ENCODE data around the gene ECM1.

The ECM1 gene

DNA sequence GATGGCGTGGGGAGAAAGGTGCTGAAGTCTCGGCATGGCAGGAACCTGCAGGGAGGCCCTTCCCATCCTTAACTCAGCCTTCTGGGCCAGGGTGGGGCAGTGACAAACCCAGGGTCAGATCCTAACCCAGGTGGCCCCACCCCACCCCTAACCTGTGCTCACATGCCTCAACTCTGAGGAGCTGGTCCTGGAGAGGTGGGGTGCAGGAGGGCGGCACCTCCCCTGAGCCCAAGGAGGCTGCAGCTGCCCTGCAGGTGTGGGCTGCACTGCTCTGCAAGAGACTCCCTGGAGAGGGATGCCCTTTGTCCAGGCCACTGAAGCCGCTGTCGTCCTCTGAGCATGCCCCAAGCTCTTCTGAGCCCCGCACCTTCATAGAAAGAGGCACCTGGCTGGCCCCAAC lies 26.1 kb downstream of the ECM1 start:
- TF ChIP-seq, protein P1, sequence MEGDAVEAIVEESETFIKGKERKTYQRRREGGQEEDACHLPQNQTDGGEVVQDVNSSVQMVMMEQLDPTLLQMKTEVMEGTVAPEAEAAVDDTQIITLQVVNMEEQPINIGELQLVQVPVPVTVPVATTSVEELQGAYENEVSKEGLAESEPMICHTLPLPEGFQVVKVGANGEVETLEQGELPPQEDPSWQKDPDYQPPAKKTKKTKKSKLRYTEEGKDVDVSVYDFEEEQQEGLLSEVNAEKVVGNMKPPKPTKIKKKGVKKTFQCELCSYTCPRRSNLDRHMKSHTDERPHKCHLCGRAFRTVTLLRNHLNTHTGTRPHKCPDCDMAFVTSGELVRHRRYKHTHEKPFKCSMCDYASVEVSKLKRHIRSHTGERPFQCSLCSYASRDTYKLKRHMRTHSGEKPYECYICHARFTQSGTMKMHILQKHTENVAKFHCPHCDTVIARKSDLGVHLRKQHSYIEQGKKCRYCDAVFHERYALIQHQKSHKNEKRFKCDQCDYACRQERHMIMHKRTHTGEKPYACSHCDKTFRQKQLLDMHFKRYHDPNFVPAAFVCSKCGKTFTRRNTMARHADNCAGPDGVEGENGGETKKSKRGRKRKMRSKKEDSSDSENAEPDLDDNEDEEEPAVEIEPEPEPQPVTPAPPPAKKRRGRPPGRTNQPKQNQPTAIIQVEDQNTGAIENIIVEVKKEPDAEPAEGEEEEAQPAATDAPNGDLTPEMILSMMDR (conservative IDR thresholded peaks at IDR 0.05) = no peak
- H3K27ac ChIP-seq = no peak overlapping the region

DNA sequence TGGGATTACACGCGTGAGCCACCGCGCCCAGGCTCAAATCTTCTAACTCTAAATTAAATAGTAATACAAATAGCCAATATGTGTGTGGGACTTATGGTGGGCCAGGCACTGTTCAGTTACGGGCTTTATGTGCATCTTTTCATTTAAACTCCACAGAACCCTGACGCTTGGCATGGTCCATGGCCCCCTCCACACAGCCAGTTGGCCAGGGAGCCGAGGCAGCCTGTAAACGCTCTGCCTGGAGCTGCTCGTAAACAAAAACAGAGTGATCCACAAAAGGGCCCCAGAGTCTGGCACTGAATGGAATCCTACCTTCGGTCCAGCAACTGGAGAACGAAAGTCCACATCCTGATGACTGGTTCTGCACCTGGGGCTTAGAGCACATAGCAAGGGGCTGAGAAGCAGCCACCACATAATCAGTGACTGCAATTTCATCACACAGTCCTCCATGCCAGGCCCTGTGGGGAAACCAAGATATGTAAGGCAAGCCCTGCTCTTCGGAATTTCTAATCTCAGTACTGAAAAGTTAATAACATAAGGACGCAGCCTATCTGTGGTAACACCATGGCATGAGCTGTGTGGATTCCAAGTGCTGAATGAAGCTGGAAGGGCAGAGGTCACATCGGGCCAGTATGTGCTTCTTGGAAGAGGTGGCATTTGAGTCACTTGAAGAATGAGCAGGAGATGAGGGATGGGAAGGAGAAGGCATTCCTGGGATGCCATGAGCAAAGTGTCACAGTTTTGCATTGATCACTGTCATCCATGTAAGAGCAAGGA lies 27.8 kb downstream of the ECM1 start:
- TF ChIP-seq, protein P1 (conservative IDR thresholded peaks at IDR 0.05) = no peak
- H3K27ac ChIP-seq = no peak overlapping the region

DNA sequence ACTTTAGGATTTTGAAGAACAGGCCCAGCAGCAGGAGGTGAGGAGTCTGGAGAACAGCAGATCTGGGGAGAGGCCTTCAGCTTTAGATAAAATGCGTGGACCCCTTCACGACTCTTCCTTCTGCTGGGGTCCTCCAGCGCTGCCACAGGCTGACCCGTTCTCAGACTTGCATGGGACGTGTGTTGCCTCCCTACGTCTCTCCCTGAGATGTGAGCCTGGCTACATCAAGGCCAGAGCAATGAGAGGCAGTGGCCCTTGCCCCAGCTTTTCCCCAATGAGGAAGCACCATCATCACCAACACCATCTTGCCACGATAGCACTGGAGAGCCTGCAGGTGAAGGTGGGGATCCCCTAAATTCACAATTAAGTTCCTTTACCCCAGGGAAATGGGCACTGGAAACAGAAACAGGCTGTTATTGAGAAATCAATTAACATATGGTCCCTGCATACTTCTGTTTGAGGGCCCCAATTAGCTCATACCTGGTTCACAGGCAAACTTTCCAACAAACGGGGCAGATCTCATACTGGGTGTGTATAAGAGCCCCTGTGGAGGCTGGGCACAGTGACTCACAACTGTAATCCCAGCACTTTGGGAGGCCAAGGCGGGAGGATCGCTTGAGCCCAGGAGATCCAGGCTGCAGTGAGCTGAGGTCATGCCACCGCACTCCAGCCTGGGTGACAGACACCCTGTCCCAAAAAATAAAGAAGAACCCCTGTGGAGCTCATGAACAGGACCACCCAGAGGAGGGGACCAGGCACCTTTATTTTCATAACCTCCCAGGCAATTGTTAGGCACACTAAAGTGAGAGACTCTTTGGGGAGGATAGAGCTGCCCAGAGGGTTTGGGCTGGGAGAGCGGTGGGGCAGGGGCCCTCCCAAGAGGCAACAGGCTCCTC lies 29.2 kb downstream of the ECM1 start:
- TF ChIP-seq, protein P1 (conservative IDR thresholded peaks at IDR 0.05) = no peak
- no peak overlapping the region for H3K27ac ChIP-seq

DNA sequence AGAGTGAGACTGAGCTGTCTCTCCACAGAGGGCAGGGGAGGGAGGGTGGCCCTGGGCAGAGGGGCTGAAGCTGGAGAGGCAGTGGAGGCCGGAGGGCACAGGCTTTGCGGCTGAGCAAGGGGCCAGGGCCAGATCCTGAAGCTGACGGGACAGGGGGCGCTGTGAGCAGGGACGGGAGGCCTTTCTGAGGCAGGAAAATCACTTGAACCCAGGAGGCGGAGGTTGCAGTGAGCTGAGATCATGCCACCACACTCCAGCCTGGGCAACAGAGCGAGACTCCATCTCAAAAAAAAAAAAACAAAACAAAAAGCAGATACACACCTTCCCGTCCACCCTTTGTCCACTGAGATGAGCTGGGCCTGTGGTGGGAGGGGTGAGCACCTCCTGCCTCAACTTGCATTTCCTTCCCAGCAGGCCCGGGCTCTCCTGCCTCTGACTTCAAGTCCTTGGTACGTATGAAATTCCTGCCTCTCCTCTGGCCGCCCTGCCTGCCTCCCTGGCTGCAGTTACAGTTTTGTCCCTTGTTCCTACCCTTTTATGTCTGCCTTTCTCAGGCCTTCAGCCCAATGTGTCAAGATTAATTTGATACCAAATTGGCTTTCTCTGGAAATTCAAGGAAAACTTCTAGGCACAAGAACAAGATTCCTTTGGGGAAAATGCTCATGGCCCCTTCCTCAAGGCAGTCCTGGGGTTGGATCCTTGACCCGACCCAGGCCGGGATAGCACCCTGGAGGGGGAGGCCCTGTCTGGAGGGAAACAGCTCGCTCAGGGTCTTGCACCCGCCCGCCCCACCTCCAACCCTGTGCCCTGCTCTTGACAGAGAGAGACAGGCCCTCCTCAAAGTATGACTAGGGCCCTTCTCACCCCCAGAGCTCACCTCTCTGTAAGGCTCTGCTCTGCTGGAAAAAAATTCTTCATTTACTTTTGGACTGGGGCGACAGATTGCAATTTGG lies 30.1 kb downstream of the ECM1 start:
- TF ChIP-seq, protein P1 (conservative IDR thresholded peaks at IDR 0.05) = no peak
- no peak overlapping the region for H3K27ac ChIP-seq

DNA sequence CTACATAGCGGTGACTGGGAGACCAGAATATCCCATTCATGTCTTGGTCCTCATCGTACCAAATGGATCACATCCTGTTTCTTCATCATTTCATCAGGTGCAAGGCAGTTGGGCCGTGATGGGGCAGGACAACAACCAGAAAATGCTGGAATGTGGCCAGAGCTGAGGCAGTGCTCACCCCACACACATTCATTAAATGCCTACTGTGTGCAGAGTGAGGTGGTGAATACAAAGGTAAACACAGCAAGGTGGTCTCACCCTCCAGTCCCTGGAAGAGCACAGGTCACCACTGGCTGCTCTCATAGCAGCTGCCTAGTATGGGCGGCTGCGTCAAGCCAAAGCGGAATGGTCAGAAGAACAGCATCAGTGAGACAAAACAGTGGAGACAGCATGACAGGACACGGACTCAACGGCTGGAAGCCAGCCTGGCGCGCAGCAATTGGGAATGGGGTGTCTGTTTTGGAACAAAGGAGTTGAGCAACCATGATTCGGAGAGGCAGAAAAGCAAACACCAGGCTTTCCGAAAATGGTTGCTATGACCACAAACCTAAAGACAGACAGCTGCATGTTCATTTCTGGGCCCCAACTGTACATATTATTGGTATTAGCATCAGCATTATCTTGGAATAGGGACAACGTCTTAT lies 35.7 kb downstream of the ECM1 start:
- no peak overlapping the region for H3K27ac ChIP-seq
- TF ChIP-seq, protein P1 (conservative IDR thresholded peaks at IDR 0.05) = no peak

DNA sequence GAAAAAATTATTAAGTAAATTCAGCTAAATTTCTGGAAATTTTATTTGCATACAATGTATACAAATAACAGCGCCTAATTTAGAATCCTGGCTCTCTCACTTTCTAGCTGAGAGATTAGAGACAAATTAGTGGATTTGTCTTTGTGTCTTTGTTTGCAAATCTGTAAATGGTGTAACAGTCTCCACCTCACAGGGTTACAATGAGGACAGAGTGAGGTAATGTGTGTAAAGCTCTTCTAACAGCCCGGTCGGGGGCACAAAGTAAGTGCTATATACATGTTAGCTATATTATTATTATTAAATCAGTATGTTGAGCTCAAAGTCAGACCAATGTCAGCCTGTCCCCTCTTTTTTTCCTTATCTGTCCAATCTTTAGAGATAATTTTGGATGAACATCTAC lies 36.3 kb downstream of the ECM1 start:
- no peak overlapping the region for H3K27ac ChIP-seq
- TF ChIP-seq, protein P1 (conservative IDR thresholded peaks at IDR 0.05) = no peak

Measured in VCaP (cell line).